Activated naive CD4-positive, alpha-beta T cell treated with anti-CD3 and anti-CD28 coated beads, Interleukin-2, amount 50 U/mL, for 16 hours (primary cell): ENCODE results near the gene CCDC183.

Experiments used
- DNase-seq: peaks from one replicate; pipeline ENCODE4 v3.0.0-alpha.2; 2020

CCDC183 gene

DNA sequence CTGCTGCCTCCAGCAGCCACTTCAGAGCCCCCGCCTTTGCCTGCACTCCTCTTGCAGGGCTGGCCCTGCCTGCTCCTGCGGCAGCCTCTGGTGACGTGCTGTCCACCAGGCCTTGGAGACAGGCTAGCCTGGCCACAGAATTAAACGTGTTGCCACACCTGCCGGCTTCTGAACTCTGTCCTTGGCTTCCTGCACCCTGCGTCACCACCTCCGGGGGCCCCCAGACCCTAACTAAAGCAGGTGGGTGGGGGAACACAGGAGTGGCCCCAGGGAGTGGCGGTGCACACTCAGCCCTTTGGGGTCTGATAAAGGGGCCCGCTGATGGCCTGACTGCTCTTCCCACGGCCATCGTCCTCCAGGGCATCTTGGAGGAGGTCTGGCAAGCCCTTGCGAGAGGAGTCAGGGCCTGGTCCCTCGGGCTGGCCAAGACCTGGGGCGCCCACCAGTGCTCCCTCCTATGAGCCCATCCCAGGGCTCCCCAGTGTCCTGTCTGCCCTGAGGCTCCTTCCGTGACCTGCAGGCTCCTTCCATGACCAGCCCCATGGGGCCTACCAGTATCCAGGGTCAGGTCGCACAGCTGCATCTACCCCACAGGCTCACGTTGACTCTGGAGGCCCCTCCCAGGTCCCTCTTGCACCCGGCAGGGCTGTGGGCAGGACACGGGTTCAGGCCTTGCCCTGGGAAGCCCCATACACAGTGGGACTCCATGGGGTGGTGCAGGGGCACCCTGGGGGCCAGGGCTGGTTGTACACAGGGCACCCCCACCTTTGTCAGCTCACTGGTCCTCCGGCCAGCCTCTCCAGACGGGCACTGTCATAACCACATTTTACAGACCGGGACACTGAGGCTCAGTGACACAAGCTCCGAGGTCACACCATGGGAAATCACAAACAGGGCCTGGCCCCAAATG, 55.0 kb downstream of the CCDC183 start:
- no peak for DNase-seq

DNA sequence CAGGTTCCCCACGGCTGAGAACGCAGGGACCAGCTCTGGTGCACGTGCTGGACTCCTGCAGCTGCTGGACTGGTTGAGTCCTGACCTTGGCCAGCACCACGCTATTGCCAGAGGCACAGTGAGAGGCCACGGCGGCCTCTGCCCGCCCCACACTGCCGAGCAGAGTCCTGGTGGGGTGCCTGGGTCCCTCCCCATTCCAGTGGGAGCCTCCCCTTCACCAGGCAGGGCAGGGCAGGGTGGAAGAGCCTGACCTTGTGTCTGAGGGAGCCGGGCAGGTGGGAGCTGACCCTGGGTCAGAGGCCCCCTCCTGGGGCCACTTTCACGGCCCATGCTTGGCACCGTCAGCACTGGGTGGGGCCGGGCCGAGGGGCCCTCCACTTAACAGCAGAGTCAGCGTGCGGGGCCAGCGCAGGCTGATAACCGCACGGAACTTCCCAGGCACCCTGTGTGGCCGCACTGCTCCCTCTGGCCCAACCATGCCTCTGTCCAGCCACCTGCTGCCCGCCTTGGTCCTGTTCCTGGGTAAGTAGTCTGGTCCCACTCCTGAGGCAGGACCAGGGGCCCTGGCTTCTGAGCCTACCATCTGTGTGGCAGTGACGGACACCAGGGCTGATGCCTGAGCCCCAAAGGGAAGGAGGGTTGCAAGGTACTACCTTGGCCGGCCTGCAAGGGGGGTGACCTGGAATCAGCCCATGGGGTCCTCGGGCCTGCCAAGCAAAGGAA, 56.0 kb downstream of the CCDC183 start, which contains the start of gene MAMDC4:
Gene MAMDC4, plus strand, starts transcription at position 406 of the 723 bp plus-strand sequence. Its CDS starts 71 bp downstream, at position 477.
- DNase-seq, result no peak

DNA sequence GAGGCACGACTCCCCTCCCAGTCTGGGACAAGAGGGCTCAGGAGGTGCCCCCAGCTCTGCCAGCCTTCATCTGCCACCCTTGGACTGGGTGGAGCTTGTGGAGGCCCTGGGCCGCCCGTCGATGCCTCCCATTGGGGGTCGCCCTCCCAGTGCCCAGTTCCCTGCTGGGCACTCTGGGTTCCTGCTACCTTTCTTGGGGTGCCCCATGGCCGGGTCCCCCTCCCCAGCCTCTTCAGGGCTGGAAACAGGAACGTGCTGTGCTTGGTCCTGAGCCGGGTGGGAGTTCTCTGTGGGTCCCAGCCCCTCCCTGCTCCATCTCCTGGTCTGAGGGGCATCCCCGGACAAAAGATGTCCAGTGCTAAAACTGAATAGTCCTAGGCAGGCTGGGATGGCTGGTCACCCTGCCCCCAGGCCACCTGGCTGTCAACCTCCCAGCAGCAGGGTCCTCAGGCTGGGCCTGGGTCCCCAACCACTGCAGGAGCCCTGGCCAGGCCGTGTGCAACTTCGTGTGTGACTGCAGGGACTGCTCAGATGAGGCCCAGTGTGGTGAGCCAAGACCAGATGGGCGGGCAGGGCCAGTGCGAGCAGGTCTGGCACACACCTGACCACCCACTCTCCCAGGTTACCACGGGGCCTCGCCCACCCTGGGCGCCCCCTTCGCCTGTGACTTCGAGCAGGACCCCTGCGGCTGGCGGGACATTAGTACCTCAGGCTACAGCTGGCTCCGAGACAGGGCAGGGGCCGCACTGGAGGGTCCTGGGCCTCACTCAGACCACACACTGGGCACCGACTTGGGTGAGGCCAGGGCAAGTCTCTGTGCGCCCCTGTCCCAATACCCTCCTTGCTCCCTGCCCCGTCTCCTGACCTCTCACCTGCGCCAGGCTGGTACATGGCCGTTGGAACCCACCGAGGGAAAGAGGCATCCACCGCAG, 56.8 kb downstream of the CCDC183 start:
- DNase-seq, result no peak

DNA sequence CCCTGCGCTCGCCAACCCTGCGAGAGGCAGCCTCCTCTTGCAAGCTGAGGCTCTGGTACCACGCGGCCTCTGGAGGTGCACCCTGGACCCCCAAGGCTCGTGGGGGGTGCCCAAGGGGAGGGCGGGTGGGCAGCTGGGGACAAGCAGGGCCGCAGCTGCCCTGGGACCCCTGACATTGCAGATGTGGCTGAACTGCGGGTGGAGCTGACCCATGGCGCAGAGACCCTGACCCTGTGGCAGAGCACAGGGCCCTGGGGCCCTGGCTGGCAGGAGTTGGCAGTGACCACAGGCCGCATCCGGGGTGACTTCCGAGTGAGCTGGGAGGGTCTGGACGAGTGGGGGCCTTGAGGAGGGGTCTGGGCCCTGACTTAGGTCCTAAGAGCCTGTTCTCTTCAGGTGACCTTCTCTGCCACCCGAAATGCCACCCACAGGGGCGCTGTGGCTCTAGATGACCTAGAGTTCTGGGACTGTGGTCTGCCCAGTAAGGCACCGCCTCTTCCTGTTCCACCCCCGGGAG, 57.5 kb downstream of the CCDC183 start:
- peak; percentile 11 for DNase-seq

DNA sequence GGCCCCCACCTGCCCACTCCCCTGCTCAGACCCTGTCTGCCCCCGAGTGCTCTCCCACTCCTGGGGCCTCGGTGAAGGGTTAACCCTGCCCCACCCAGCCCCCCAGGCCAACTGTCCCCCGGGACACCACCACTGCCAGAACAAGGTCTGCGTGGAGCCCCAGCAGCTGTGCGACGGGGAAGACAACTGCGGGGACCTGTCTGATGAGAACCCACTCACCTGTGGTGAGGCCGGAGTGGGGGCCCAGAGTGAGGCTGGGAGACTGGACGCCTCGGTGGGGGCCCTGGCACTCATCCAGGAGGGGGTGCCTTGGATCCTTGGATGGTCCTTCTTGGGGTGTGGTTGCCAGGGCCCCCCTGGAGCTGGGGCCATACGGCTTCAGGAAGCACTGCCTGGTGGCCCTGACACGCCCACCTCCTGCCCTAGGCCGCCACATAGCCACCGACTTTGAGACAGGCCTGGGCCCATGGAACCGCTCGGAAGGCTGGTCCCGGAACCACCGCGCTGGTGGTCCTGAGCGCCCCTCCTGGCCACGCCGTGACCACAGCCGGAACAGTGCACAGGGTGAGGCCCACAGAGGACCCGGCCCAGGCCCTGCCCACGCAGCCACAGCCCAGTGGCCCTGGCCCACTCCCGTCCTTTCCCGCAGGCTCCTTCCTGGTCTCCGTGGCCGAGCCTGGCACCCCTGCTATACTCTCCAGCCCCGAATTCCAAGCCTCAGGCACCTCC, 58.1 kb downstream of the CCDC183 start:
- peak; percentile 11 for DNase-seq

DNA sequence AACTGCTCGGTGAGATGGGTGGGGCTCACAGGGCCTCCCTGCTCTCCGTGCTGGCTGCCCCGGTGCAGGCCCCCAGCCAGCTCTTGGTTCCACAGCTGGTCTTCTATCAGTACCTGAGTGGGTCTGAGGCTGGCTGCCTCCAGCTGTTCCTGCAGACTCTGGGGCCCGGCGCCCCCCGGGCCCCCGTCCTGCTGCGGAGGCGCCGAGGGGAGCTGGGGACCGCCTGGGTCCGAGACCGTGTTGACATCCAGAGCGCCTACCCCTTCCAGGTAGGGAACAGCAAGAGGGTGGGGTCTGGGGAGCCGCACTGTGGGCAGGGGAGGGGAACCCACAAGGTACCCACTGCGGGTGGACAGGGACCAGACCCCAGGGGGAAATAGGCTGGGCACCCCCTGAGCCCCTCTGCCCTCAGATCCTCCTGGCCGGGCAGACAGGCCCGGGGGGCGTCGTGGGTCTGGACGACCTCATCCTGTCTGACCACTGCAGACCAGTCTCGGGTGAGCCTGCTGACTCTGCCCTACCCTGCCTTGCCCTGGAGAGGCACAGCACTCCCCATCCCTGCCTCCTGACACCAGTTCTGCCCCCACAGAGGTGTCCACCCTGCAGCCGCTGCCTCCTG, 58.8 kb downstream of the CCDC183 start:
- no peak for DNase-seq

DNA sequence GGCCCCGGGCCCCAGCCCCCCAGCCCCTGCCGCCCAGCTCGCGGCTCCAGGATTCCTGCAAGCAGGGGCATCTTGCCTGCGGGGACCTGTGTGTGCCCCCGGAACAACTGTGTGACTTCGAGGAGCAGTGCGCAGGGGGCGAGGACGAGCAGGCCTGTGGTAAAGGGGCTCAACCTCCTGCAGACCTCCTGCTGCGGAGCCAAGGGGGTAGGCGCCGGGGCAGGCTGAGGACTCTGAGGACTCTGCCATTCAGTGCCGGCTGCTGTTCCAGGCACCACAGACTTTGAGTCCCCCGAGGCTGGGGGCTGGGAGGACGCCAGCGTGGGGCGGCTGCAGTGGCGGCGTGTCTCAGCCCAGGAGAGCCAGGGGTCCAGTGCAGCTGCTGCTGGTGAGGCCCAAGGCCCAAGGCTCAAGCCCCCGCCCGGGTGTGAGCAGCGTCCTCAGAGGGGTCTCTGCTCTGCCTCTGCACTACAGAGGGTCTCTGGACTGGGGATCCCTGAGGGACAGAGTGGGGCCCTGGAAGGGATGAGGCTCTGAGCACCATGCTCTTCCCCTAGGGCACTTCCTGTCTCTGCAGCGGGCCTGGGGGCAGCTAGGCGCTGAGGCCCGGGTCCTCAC, 59.4 kb downstream of the CCDC183 start:
- DNase-seq, result peak; percentile 10

DNA sequence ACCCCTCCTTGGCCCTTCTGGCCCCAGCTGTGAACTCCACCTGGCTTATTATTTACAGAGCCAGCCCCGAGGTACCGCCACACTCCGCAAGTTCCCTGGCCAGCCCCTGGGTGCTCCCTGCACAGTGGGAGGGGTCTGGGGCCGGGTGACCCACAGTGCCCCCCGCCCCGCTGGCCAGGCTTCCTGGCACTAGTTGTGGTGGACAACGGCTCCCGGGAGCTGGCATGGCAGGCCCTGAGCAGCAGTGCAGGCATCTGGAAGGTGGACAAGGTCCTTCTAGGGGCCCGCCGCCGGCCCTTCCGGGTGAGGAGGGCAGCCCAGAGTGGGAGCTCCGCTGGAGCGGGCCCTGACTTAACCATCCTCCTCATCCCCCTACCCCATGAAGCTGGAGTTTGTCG, 59.9 kb downstream of the CCDC183 start:
- no peak for DNase-seq

DNA sequence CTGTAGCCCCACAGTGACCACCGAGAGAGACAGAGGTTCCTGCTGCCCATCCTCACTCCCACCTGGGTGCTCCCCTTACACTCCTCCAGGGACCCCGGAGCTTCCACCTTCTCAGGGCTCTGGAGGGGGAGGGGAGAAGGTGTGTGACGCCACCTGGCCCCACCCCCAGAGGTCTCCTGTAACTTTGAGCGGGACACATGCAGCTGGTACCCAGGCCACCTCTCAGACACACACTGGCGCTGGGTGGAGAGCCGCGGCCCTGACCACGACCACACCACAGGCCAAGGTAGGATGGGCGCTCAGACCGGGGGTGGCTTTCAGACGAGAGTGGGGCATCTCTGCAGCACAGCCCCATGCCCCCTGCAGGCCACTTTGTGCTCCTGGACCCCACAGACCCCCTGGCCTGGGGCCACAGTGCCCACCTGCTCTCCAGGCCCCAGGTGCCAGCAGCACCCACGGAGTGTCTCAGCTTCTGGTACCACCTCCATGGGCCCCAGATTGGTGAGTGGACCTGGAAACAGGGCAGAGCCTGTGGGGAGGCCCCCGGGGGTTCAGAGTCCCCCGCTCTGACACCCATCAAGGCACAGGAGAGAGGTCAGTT, 60.5 kb downstream of the CCDC183 start:
- DNase-seq, result peak; percentile 9

DNA sequence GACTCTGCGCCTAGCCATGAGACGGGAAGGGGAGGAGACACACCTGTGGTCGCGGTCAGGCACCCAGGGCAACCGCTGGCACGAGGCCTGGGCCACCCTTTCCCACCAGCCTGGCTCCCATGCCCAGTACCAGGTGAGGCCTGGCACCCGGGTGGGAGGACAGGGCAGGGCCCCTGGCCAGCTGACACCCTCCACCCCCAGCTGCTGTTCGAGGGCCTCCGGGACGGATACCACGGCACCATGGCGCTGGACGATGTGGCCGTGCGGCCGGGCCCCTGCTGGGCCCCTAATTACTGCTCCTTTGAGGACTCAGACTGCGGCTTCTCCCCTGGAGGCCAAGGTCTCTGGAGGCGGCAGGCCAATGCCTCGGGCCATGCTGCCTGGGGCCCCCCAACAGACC, 61.0 kb downstream of the CCDC183 start:
- DNase-seq, result peak; percentile 10
